Ovary (tissue), 3 donors: Measurements from ENCODE around the gene CSNK2B.
"Not testable (repeated sequence)": the region's sequence is repeated elsewhere in the genome, so short reads cannot be mapped to it uniquely, and the experiment has no call there.

ENCODE experiments used
- CTCF ChIP-seq, 3 donors: fragments of 450-650 bp in 2 of 3; fragments of 200-600 bp in 1 of 3; IDR thresholded peaks; one replicate each; pipeline versions ENCODE4 v1.5.1 to v1.8.0; 2016 to 2022; ENCODE audit warnings: antibody characterized with exemption in 3 of 3, mild to moderate bottlenecking in 1 of 3
- POLR2A ChIP-seq: fragments of 450-650 bp; IDR thresholded peaks from one replicate; pipeline ENCODE4 v1.6.1; 2017; ENCODE audit warnings: antibody characterized with exemption, mild to moderate bottlenecking, moderate library complexity
- donor health status: DM: no; HTN: no; CAD: no.

- not testable (repeated sequence) for TF ChIP-seq CTCF (IDR thresholded peaks at IDR 0.05); POLR2A
Observed at GRCh38 chr6:31709157-31709556, 43.3 kb downstream of the CSNK2B start.
